ENCODE measurements around the gene SHROOM3. TPM values are rescaled to one million over a fixed set of nuclear protein-coding genes. Genes with fewer than 3 reads are reported as not detected.

The SHROOM3 gene
- total RNA-seq, 1 donor from 2014 or later = not detected

DNA sequence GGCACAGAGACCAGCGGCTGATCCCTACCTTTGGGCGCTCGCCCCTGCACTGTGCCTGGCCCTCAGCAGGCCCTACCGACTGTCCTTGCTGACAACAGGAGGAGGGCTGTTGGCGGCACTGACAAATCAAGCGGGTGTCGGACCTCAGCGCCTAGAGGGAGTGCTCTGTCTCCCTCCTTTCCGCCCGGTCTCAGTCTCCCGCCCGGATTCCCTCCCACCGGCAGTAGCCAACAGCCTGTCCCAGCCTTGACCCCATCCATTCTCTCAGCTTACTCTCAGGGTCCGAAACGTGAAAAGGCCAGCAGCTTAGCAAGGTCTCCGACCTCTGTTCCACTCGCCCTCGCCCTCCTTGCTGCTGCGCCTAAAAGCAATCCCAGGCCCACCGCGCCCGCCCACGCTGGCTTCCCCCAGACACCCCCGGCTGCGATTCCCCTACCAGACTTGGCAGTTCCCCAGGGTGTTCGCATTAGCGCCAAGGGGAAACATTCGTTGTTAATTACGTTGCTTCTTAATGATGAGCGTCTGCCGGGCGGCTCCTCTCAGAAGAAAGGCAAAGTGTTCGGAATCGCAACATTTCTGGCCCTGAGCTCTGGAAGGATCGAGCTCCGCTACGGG lies 366.7 kb downstream of the SHROOM3 start:
- no peaks in the 10 kb centered on the region for H3K9me3 Mint-ChIP-seq
- no peak for DNase-seq (ENCODE audit: low spot score)
- H3K36me3 Mint-ChIP-seq (ENCODE audit: low read depth) = no peaks in the 10 kb centered on the region
- H3K27ac Mint-ChIP-seq = no peak overlapping the region
- peaks cover 7% of the 10 kb centered on the region for H3K27me3 Mint-ChIP-seq (ENCODE audit: low read depth)
- no peak overlapping the region for H3K4me3 Mint-ChIP-seq (ENCODE audit: low read depth)
- intact Hi-C loops (cut with micrococcal nuclease) = no loop called here
- no peaks in the 10 kb centered on the region for H3K4me1 Mint-ChIP-seq (ENCODE audit: low read depth)

- Mint-ChIP-seq H3K27ac (no peak overlapping the region), H3K4me3 (ENCODE audit: low read depth) (no peak overlapping the region), H3K9me3 (no peaks in the 10 kb centered on the region), H3K4me1 (ENCODE audit: low read depth) (no peaks in the 10 kb centered on the region), H3K27me3 (ENCODE audit: low read depth) (peaks cover 7% of the 10 kb centered on the region), H3K36me3 (ENCODE audit: low read depth) (no peaks in the 10 kb centered on the region)
- no peak for DNase-seq (ENCODE audit: low spot score)
- intact Hi-C loops (cut with micrococcal nuclease) = no loop called here
Measured at GRCh38 chr4:76802236-76803021, 367.4 kb downstream of the SHROOM3 start.

DNA sequence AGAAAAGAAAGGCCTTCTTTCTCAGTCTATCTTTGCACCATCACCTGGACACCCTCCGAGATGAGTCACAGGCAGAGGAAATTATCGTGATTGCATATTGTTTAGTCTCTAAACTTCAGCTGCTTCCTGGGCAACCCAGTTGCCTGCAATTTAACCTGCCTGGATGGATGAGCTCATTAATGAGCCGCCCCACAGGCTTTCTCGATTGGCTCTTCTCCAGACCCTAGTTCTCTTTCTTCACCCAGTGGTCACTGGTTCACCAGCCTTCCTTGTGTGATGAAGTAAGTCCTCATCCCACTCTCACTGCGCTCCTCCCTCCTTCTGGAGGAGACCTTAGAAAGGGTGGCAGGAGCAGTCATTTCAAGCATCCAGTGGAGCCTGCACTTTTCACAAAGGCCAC lies 368.5 kb downstream of the SHROOM3 start:
- H3K9me3 Mint-ChIP-seq = peaks cover 3% of the 10 kb centered on the region
- H3K27ac Mint-ChIP-seq = no peak overlapping the region
- H3K4me1 Mint-ChIP-seq (ENCODE audit: low read depth) = no peaks in the 10 kb centered on the region
- H3K27me3 Mint-ChIP-seq (ENCODE audit: low read depth) = peaks cover 7% of the 10 kb centered on the region
- H3K36me3 Mint-ChIP-seq (ENCODE audit: low read depth) = no peaks in the 10 kb centered on the region
- intact Hi-C loops (cut with micrococcal nuclease) = no loop called here
- no peak overlapping the region for H3K4me3 Mint-ChIP-seq (ENCODE audit: low read depth)
- no peak for DNase-seq (ENCODE audit: low spot score)

- Mint-ChIP-seq H3K4me1 (ENCODE audit: low read depth) (no peaks in the 10 kb centered on the region), H3K27me3 (ENCODE audit: low read depth) (peaks cover 7% of the 10 kb centered on the region), H3K9me3 (peaks cover 4% of the 10 kb centered on the region), H3K27ac (no peak overlapping the region), H3K36me3 (ENCODE audit: low read depth) (no peaks in the 10 kb centered on the region), H3K4me3 (ENCODE audit: low read depth) (no peak overlapping the region)
- intact Hi-C loops (cut with micrococcal nuclease) = no loop called here
- no peak for DNase-seq (ENCODE audit: low spot score)
Measured at GRCh38 chr4:76804096-76804495, 369.1 kb downstream of the SHROOM3 start.

DNA sequence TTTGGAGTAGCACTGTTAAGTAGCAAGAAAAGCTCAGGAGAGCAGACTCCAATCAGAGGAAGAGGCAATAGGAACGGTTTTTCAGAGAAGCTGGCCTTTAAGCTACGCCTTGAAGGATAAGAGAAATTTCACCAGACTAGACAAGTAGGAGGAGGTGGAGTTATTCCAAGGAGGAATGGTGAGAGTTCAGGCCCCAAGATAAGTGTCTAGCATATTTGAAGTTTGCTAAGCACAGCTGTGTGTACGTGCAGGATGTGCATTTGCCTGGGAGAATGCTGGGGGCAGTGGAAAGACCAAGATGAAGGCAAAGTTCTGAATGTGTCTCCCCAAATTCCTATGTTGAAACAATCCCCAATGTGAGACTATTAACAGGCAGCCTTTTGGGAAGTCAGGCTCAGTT lies 371.3 kb downstream of the SHROOM3 start:
- no peak for DNase-seq (ENCODE audit: low spot score)
- no peaks in the 10 kb centered on the region for H3K4me1 Mint-ChIP-seq (ENCODE audit: low read depth)
- H3K9me3 Mint-ChIP-seq = peaks cover 4% of the 10 kb centered on the region
- H3K36me3 Mint-ChIP-seq (ENCODE audit: low read depth) = no peaks in the 10 kb centered on the region
- H3K27me3 Mint-ChIP-seq (ENCODE audit: low read depth) = no peaks in the 10 kb centered on the region
- H3K27ac Mint-ChIP-seq = no peak overlapping the region
- intact Hi-C loops (cut with micrococcal nuclease) = no loop called here
- no peak overlapping the region for H3K4me3 Mint-ChIP-seq (ENCODE audit: low read depth)

DNA sequence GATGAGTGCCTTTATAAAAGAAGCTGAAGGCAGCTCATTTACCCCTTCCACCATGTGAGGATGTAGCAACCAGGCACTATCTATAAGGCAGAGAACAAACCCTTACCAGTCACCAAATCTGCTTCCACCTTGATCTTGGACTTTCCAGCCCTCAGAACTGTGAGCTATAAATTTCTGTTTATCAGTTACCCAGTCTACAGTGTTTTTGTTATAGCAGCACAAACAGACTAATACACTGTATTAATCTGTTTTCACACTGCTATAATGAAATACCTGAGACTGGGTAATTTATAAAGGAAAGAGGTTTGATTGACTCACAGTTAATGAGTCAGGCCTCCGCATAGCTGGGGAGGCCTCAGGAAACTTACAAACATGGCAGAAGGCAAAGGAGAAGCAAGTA lies 371.7 kb downstream of the SHROOM3 start:
- no peaks in the 10 kb centered on the region for H3K36me3 Mint-ChIP-seq (ENCODE audit: low read depth)
- no peaks in the 10 kb centered on the region for H3K27me3 Mint-ChIP-seq (ENCODE audit: low read depth)
- peaks cover 4% of the 10 kb centered on the region for H3K9me3 Mint-ChIP-seq
- H3K4me1 Mint-ChIP-seq (ENCODE audit: low read depth) = no peaks in the 10 kb centered on the region
- no peak overlapping the region for H3K27ac Mint-ChIP-seq
- no peak for DNase-seq (ENCODE audit: low spot score)
- intact Hi-C loops (cut with micrococcal nuclease) = no loop called here
- no peak overlapping the region for H3K4me3 Mint-ChIP-seq (ENCODE audit: low read depth)

- Mint-ChIP-seq H3K36me3 (ENCODE audit: low read depth) (no peaks in the 10 kb centered on the region), H3K4me3 (ENCODE audit: low read depth) (no peak overlapping the region), H3K27ac (no peak overlapping the region), H3K4me1 (ENCODE audit: low read depth) (no peaks in the 10 kb centered on the region), H3K27me3 (ENCODE audit: low read depth) (no peaks in the 10 kb centered on the region), H3K9me3 (peaks cover 4% of the 10 kb centered on the region)
- intact Hi-C loops (cut with micrococcal nuclease) = no loop called here
- DNase-seq (ENCODE audit: low spot score) = no peak
Measured at GRCh38 chr4:76809594-76810305, 374.7 kb downstream of the SHROOM3 start.

DNA sequence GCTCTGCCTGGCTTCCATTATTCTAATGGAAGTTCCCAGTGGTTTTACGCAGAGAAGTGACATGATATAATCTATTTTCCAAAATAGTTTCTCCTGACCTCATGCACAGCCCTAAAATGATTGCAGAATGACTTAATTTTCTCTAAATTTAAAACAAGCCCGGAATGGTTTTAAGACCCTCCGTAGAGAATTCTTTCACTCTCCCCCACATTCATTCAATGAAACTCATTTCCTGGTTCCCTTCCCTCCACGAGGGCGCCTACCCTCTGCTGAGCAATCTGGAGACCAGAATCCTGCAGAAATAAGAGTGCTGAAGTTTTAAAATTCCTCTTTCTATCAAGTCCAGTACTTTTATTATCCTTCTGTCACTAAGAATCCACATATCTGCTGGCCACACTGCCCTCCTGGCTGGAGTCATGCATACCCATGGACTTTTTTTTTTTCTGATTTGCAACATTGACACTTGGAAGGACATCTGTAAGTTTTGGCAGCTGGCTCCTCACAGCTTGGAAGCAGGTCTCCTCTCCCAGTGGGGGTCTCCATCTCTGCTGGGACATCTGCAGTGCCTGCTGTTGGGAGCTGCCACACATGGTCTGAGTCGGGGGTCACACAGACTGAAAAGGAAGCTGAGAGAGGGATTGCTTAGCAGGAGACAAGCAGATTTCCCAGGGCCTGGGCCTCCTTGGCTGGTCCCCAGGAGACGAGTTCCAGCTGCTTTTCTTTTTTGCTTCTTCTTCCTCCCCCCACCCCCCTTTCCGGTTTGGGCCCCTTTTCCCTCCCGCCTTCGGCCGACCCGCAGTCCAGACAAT lies 376.8 kb downstream of the SHROOM3 start:
- Mint-ChIP-seq H3K36me3 (ENCODE audit: low read depth) (no peaks in the 10 kb centered on the region), H3K27me3 (ENCODE audit: low read depth) (no peaks in the 10 kb centered on the region), H3K4me3 (ENCODE audit: low read depth) (no peak overlapping the region), H3K4me1 (ENCODE audit: low read depth) (no peaks in the 10 kb centered on the region), H3K27ac (no peak overlapping the region), H3K9me3 (peaks cover 4% of the 10 kb centered on the region)
- intact Hi-C loops (cut with micrococcal nuclease) = no loop called here
- DNase-seq (ENCODE audit: low spot score) = no peak

- Mint-ChIP-seq H3K4me3 (ENCODE audit: low read depth) (no peak overlapping the region), H3K4me1 (ENCODE audit: low read depth) (no peaks in the 10 kb centered on the region), H3K27me3 (ENCODE audit: low read depth) (no peaks in the 10 kb centered on the region), H3K9me3 (peaks cover 4% of the 10 kb centered on the region), H3K27ac (no peak overlapping the region), H3K36me3 (ENCODE audit: low read depth) (no peaks in the 10 kb centered on the region)
- intact Hi-C loops (cut with micrococcal nuclease) = no loop called here
- no peak for DNase-seq (ENCODE audit: low spot score)
Measured at GRCh38 chr4:76813070-76813469, 378.0 kb downstream of the SHROOM3 start.

DNA sequence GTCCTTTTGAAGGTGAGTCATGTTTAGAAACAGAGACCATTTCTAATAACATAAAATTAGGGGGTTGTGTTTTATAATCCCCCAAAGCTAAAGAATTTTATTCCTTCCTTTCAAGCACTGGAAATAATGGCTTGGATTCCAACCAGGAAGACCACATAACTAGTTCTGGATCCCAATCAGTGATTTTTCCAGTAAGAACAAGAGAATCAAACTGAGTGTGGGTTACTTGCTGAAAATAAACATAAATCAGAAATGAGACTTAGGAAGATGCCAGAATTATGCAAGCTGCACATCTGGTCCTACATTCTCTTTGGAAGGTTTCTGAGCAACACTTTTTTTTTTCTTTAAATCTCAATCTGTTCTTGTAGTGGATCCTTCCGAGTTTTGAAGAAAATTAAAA lies 386.6 kb downstream of the SHROOM3 start:
- no peak overlapping the region for H3K4me3 Mint-ChIP-seq (ENCODE audit: low read depth)
- H3K36me3 Mint-ChIP-seq (ENCODE audit: low read depth) = no peaks in the 10 kb centered on the region
- intact Hi-C loops (cut with micrococcal nuclease) = no loop called here
- no peak for DNase-seq (ENCODE audit: low spot score)
- H3K27me3 Mint-ChIP-seq (ENCODE audit: low read depth) = peaks cover 14% of the 10 kb centered on the region
- H3K27ac Mint-ChIP-seq = no peak overlapping the region
- H3K4me1 Mint-ChIP-seq (ENCODE audit: low read depth) = no peaks in the 10 kb centered on the region
- H3K9me3 Mint-ChIP-seq = no peaks in the 10 kb centered on the region

DNA sequence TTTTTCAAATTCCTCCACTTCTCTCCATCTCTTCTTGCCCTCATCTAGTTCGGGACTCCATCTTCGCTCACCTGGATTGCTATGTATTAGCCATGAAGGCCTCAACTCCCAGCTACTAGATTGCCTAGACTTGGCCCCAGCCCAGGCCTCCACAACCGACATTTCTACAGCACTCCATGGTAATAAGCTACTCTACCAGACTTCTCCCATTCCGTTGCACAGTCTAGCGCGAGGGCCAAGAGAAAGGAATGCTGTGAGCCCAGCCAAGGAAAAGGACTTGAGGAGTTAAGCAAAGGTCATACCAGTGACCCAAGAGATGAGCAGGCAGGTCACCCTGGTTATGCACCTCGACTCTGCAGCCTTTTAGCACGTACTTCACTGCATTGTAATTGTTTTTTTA lies 387.3 kb downstream of the SHROOM3 start:
- Mint-ChIP-seq H3K36me3 (ENCODE audit: low read depth) (no peaks in the 10 kb centered on the region), H3K27ac (no peak overlapping the region), H3K9me3 (no peaks in the 10 kb centered on the region), H3K4me1 (ENCODE audit: low read depth) (no peaks in the 10 kb centered on the region), H3K27me3 (ENCODE audit: low read depth) (peaks cover 14% of the 10 kb centered on the region), H3K4me3 (ENCODE audit: low read depth) (no peak overlapping the region)
- no peak for DNase-seq (ENCODE audit: low spot score)
- intact Hi-C loops (cut with micrococcal nuclease) = no loop called here

DNA sequence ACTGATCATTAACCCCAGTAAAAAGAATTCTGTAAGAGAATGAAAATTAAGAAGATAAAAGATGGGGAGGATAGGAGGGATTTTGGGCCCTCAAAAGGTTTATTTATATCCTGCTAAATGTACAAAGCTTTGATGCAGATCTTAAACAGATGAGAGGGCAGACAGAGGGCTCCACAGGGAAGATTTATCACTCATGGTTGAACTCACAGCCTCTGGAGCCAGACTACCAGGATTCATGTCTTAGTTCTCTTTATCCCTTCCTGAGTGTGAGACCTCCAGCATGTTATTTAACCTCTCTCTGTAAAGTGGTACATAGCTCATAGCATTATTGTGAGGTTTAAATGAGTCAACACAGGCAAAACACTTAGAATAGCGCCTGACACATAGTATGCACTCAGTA lies 388.5 kb downstream of the SHROOM3 start:
- Mint-ChIP-seq H3K9me3 (no peaks in the 10 kb centered on the region), H3K27ac (no peak overlapping the region), H3K4me1 (ENCODE audit: low read depth) (no peaks in the 10 kb centered on the region), H3K4me3 (ENCODE audit: low read depth) (no peak overlapping the region), H3K36me3 (ENCODE audit: low read depth) (no peaks in the 10 kb centered on the region), H3K27me3 (ENCODE audit: low read depth) (peaks cover 13% of the 10 kb centered on the region)
- DNase-seq (ENCODE audit: low spot score) = no peak
- intact Hi-C loops (cut with micrococcal nuclease) = no loop called here
